Activated CD8-positive, alpha-beta T cell treated with anti-CD3 and anti-CD28 coated beads, Interleukin-2, amount 10 ng/mL, durations not matched to agents 7 days and 5 days (primary cell): Measurements from ENCODE around the gene GAS2L1. TPM values are rescaled to one million over a fixed set of nuclear protein-coding genes. Genes with fewer than 3 reads are reported as not detected.

Experiments used
- ATAC-seq: fragments of 150-1000 bp; cut with Tn5 transposase; one replicate; pipeline ENCODE4 v1.10.0; 2021; ENCODE audit warnings: moderate library complexity
- CTCF ChIA-PET: fragments of 350-600 bp; sonication (Branson Sonifier 250); formaldehyde crosslinking; loops from one replicate; lab custom pipeline; 2021; ENCODE audit warnings: antibody characterized with exemption; lab: Charles Lee
- POLR2A ChIA-PET: fragments of 350-600 bp; sonication (Branson Sonifier 250); formaldehyde crosslinking; loops from one replicate; lab custom pipeline; 2021; ENCODE audit warnings: antibody characterized with exemption; lab: Charles Lee
- DNase-seq: peaks from one replicate; pipeline ENCODE4 v3.0.0-alpha.2; 2020
- H3K27ac Mint-ChIP-seq: one replicate; pipeline ENCODE4 v1.8.0; 2021; ENCODE audit warnings: mild to moderate bottlenecking, mixed read lengths
- H3K27me3 Mint-ChIP-seq: one replicate; pipeline ENCODE4 v1.8.0; 2021; ENCODE audit warnings: low read depth, mixed read lengths
- H3K36me3 Mint-ChIP-seq: one replicate; pipeline ENCODE4 v1.8.0; 2021; ENCODE audit warnings: low read depth, mixed read lengths
- H3K4me1 Mint-ChIP-seq: one replicate; pipeline ENCODE4 v1.8.0; 2021; ENCODE audit warnings: low read depth, mixed read lengths
- H3K4me3 Mint-ChIP-seq: one replicate; pipeline ENCODE4 v1.8.0; 2021; ENCODE audit warnings: mild to moderate bottlenecking, mixed read lengths
- H3K9me3 Mint-ChIP-seq: one replicate; pipeline ENCODE4 v1.8.0; 2022; ENCODE audit warnings: mixed read lengths; ENCODE audit not compliant: insufficient read depth
- total RNA-seq, 2 experiments: library from RNA; stranded (reverse); gene quantifications; one replicate each; pipeline ENCODE4 v1.2.3, GENCODE V29; 2021

Gene GAS2L1
- total RNA-seq, 2 experiments from 2014 or later: 10.9 to 11.4 TPM

- no peak for DNase-seq
- POLR2A ChIA-PET: no interaction called here
- Mint-ChIP-seq H3K4me1 (no peaks in the 10 kb centered on the region), H3K36me3 (peaks cover 27% of the 10 kb centered on the region), H3K4me3 (no peak overlapping the region), H3K27me3 (no peaks in the 10 kb centered on the region), H3K9me3 (no peaks in the 10 kb centered on the region), H3K27ac (no peak overlapping the region)
- ATAC-seq: no peak
- CTCF ChIA-PET: no interaction called here
Observed at GRCh38 chr22:29331658-29332300, 25.3 kb downstream of the GAS2L1 start.

- H3K27ac Mint-ChIP-seq: no peak overlapping the region
- POLR2A ChIA-PET: no interaction called here
Observed at GRCh38 chr22:29332886-29333496, 26.5 kb downstream of the GAS2L1 start.

GRCh38 chr22:29334148-29334547 lies 27.7 kb downstream of the GAS2L1 start:
- POLR2A ChIA-PET: no interaction called here
- Mint-ChIP-seq H3K9me3 (no peaks in the 10 kb centered on the region), H3K27ac (no peak overlapping the region), H3K4me3 (no peak overlapping the region), H3K27me3 (no peaks in the 10 kb centered on the region), H3K4me1 (no peaks in the 10 kb centered on the region), H3K36me3 (peaks cover 39% of the 10 kb centered on the region)
- ATAC-seq (no peak), DNase-seq (no peak)
- CTCF ChIA-PET: no interaction called here

More at GRCh38 chr22:29332886-29333496, 26.5 kb downstream of the GAS2L1 start:
- Mint-ChIP-seq H3K27me3 (no peaks in the 10 kb centered on the region), H3K4me3 (no peak overlapping the region), H3K4me1 (no peaks in the 10 kb centered on the region), H3K36me3 (peaks cover 30% of the 10 kb centered on the region), H3K9me3 (no peaks in the 10 kb centered on the region)
- ATAC-seq: no peak
- CTCF ChIA-PET: no interaction called here
- DNase-seq: no peak

GRCh38 chr22:29334696-29335344 lies 28.4 kb downstream of the GAS2L1 start:
- Mint-ChIP-seq H3K27me3 (no peaks in the 10 kb centered on the region), H3K4me1 (no peaks in the 10 kb centered on the region), H3K9me3 (no peaks in the 10 kb centered on the region), H3K4me3 (no peak overlapping the region), H3K36me3 (peaks cover 38% of the 10 kb centered on the region), H3K27ac (no peak overlapping the region)
- ChIA-PET POLR2A (no interaction called here), CTCF (no interaction called here)
- DNase-seq: no peak
- ATAC-seq: no peak

DNA sequence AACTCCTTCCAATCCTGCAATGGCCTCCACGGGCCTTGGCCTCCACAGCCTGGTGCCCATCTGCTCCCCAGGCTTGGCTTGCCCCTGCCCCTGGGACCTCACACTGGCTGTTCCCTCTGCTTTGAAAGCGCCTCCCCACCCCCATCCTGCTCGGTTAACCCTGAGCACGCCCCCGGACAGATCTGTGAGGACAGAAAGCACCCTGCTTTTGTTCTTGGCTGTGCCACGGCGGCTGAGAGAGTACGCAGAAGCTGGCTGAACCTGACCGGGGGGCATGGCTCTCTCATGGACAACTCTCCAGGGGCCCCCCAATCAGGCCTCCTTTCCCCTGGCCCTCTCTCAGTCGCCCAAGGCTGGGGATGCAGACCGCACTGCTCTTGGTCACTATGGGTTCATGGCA lies 29.2 kb downstream of the GAS2L1 start:
- DNase-seq (no peak), ATAC-seq (no peak)
- peaks cover 38% of the 10 kb centered on the region for H3K36me3 Mint-ChIP-seq
- no peaks in the 10 kb centered on the region for H3K9me3 Mint-ChIP-seq
- no peak overlapping the region for H3K27ac Mint-ChIP-seq
- H3K4me3 Mint-ChIP-seq: no peak overlapping the region
- H3K4me1 Mint-ChIP-seq: no peaks in the 10 kb centered on the region
- POLR2A ChIA-PET: interaction anchor here (0.5 kb wide), 1 partner anchor 236 kb away, joined by 3 read pairs; no protein-coding TSS in a partner anchor
- H3K27me3 Mint-ChIP-seq: no peaks in the 10 kb centered on the region
- CTCF ChIA-PET: no interaction called here

DNA sequence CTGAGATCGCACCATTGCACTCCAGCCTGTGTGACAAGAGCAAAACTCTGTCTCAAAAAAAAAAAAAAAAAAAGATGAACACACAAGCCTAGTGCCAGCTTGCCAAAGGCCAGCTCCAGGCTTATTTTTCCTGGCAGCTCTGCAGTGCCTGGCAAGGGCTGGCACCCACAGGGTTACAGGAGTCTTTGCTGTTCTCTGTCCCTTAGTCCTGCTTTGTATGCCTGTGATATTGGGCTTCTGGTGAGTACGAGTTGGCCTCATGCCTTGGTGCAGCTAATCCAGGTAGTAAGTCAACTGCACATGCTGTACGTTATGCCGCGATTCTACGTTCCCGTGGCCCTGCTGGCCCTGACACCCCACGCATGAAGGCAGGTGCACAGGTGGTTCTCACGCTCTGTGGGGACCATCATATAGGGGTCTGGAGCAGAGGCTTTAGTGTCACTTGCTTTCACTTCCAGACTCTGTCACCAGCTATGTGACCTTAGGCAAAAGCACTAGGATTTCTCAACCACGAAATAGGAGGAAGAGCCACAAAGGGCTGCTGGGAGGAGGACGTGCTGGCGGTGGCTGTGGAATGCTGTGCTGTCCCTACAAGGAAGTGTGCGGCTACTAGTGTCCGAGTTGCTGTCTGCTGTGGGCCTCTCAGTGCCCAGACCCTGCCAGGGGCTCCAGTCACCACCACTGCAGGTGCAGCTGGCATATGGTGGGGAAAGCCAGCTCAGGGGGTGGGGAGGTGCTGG lies 30.5 kb downstream of the GAS2L1 start:
- Mint-ChIP-seq H3K36me3 (peaks cover 40% of the 10 kb centered on the region), H3K4me3 (no peak overlapping the region), H3K27me3 (no peaks in the 10 kb centered on the region), H3K9me3 (no peaks in the 10 kb centered on the region), H3K27ac (no peak overlapping the region), H3K4me1 (no peaks in the 10 kb centered on the region)
- DNase-seq: no peak
- CTCF ChIA-PET: no interaction called here
- POLR2A ChIA-PET: no interaction called here
- ATAC-seq: no peak

DNA sequence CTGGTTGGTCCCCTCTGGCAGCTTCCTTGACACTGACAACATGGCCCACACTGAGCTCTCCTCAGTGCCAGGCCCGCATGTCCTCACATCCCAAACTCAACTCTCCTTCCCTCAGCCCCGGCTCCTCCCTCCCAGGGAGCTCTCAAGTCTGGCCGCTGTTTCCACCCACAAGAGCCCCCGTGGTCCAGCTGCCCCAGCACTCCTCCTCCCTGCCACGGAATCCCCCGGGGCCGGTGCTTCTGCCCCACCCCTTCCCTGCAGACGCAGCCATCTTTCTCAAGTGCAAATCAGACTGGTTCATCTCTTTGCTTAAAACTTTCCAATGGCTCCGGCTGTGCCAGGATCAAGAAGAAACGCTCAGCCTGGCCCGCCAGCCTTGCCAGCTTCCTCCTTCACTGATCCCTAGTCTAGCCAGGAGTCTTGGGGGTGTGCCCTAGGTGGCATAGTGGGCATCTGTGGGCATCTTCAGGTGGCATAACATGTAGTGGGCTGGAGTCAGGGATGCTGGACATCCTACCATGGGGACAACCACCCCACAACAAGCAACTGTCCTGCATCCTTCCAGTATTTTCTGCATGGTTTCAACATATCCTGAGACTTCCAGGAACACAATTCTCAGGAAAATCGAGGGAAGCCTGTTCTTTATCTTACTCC lies 31.3 kb downstream of the GAS2L1 start:
- Mint-ChIP-seq H3K36me3 (peaks cover 46% of the 10 kb centered on the region), H3K9me3 (no peaks in the 10 kb centered on the region), H3K27me3 (no peaks in the 10 kb centered on the region), H3K4me1 (no peaks in the 10 kb centered on the region), H3K4me3 (no peak overlapping the region), H3K27ac (no peak overlapping the region)
- DNase-seq (no peak), ATAC-seq (no peak)
- ChIA-PET CTCF (no interaction called here), POLR2A (no interaction called here)

- Mint-ChIP-seq H3K4me3 (no peak overlapping the region), H3K27me3 (no peaks in the 10 kb centered on the region), H3K9me3 (no peaks in the 10 kb centered on the region), H3K4me1 (no peaks in the 10 kb centered on the region), H3K27ac (no peak overlapping the region), H3K36me3 (peaks cover 48% of the 10 kb centered on the region)
- DNase-seq: no peak
- ATAC-seq: no peak
- ChIA-PET POLR2A (no interaction called here), CTCF (no interaction called here)
Observed at GRCh38 chr22:29338398-29338797, 31.9 kb downstream of the GAS2L1 start.

DNA sequence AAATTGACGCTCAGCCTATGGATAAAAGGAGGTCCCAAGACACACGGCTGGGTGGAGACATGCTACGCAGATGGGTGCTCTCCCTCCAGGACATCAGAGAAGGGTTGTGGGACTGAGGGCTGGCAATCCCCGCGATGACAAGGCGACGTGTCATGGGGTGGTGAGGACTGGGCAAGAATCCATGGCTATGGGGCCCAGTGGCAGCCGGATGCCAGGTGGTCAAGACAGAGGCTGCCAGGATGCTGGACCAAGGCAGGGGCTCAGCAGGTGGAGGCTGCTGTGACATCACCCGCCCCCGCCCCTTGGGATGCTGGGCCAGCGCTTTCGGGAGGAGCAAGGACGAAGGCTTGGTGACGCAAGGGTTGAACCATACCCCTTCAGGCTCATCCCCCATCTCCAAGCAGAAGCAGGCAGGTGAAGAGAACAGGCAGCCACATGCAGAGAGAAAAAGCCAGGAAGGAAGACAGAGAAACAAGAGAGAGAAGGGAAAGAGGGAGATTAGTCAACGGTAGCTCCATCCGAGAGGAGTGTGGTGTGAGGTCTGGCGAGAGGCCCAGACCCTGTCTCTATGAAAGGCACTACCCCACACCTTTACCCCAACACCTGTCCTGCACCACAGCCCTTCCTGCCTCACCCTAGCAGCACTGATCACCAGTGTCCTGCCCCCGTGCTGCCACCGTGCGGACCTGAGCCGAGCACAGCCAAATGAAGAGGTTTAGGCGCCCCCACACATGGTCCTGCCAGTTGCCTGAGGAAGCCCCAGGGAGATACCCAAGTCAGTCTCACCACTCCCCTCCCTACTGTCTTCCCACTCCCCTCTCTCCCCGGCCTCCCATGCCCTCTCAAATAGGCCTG lies 33.2 kb downstream of the GAS2L1 start:
- no peaks in the 10 kb centered on the region for H3K27me3 Mint-ChIP-seq
- ATAC-seq (no peak), DNase-seq (no peak)
- no peak overlapping the region for H3K4me3 Mint-ChIP-seq
- POLR2A ChIA-PET: no interaction called here
- H3K36me3 Mint-ChIP-seq: peaks cover 46% of the 10 kb centered on the region
- no peak overlapping the region for H3K27ac Mint-ChIP-seq
- H3K9me3 Mint-ChIP-seq: no peaks in the 10 kb centered on the region
- CTCF ChIA-PET: no interaction called here
- no peaks in the 10 kb centered on the region for H3K4me1 Mint-ChIP-seq

GRCh38 chr22:29340566-29340965 lies 34.1 kb downstream of the GAS2L1 start:
- ATAC-seq (no peak), DNase-seq (no peak)
- no peaks in the 10 kb centered on the region for H3K4me1 Mint-ChIP-seq
- no peaks in the 10 kb centered on the region for H3K27me3 Mint-ChIP-seq
- H3K4me3 Mint-ChIP-seq: no peak overlapping the region
- H3K27ac Mint-ChIP-seq: no peak overlapping the region
- ChIA-PET CTCF (no interaction called here), POLR2A (no interaction called here)
- peaks cover 41% of the 10 kb centered on the region for H3K36me3 Mint-ChIP-seq
- no peaks in the 10 kb centered on the region for H3K9me3 Mint-ChIP-seq
